Fibroblast of mammary gland (primary cell): ENCODE measurements around the gene AGK.

Experiments
- DNase-seq: peaks from one replicate; pipeline ENCODE4 v3.0.0-alpha.2; 2010; ENCODE audit warnings: low read depth
- H3K4me3 ChIP-seq: 2 replicates; pipeline ENCODE4 v1.5.1; 2011; ENCODE audit warnings: low read depth, mild to moderate bottlenecking, low read length, moderate library complexity; ENCODE audit not compliant: control insufficient read depth
- TF ChIP-seq, protein P1 (sequence below): conservative IDR thresholded peaks from 2 replicates; pipeline ENCODE4 v1.5.1; 2011; ENCODE audit warnings: low read depth, low read length, inconsistent platforms; ENCODE audit not compliant: control insufficient read depth, insufficient read depth

AGK gene

DNA sequence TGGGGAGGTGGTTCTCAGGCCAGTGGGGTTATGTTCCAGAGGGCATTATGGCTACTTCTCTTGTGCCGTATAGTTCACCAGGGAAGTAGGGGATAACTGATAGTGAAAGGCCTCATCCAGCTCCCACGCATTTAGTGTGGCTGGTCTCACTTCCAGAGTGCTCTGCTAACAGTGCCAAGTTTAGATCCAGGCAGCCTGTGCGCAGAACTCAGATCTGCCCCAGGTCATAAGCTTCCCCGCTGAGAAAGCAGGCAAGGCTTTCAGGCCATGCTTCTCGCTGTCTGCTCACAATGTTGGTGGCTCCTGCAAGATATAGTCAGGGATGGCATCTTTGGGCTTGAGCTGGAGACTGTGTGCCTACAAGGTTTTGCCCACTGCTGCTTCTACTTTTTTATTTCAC lies 11.3 kb downstream of the AGK start:
- no peak for DNase-seq
- TF ChIP-seq, protein P1, sequence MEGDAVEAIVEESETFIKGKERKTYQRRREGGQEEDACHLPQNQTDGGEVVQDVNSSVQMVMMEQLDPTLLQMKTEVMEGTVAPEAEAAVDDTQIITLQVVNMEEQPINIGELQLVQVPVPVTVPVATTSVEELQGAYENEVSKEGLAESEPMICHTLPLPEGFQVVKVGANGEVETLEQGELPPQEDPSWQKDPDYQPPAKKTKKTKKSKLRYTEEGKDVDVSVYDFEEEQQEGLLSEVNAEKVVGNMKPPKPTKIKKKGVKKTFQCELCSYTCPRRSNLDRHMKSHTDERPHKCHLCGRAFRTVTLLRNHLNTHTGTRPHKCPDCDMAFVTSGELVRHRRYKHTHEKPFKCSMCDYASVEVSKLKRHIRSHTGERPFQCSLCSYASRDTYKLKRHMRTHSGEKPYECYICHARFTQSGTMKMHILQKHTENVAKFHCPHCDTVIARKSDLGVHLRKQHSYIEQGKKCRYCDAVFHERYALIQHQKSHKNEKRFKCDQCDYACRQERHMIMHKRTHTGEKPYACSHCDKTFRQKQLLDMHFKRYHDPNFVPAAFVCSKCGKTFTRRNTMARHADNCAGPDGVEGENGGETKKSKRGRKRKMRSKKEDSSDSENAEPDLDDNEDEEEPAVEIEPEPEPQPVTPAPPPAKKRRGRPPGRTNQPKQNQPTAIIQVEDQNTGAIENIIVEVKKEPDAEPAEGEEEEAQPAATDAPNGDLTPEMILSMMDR: no peak
- H3K4me3 ChIP-seq: no peak overlapping the region

DNA sequence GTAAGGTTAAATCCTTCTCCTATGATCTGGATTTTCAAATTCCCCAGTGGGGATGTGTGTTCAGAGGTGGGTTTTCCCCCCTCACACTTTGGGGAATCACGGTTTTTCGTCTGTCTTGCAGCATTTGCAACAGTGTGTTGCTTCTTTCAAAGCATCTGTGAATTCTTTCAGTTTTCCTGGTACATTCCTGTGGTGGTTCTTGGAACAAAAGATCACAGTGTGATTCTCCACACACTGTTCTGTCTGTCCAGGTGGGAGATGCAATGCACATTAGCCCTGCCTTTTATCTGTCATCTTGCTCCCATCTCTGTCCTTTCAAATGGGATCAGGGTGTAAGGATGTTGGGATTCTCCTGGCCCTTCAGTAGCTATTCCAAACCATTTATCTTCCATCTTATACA lies 11.8 kb downstream of the AGK start:
- H3K4me3 ChIP-seq: no peak overlapping the region
- DNase-seq: no peak
- TF ChIP-seq, protein P1: no peak

DNA sequence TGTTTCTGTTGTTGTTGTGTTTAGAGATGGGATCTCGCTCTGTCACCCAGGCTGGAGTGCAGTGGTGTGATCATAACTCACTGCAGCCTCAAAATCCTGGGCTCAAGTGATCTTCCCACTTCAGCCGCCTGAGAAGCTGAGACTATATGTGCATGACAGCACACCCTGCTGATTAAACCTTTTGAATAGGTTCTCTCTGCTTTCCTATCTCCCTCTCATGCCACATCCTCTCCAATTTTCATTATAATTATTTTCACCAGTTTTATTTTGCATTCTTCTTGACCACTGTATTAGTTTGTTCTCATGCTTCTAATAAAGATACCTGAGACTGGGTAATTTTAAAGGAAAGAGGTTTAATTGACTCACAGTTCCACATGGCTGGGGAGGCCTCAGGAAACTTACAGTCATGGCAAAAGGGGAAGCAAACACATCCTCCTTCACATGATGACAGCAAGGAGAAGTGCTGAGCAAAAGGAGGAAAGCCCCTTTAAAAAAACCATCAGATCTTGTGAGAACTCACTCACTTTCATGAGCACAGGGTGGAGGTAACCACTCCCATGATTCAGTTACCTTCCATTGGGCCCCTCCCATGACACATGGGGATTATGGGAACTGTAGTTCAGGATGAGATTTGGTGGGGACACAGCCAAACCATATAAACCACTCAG lies 12.9 kb downstream of the AGK start:
- H3K4me3 ChIP-seq: no peak overlapping the region
- no peak for DNase-seq
- TF ChIP-seq, protein P1: no peak

DNA sequence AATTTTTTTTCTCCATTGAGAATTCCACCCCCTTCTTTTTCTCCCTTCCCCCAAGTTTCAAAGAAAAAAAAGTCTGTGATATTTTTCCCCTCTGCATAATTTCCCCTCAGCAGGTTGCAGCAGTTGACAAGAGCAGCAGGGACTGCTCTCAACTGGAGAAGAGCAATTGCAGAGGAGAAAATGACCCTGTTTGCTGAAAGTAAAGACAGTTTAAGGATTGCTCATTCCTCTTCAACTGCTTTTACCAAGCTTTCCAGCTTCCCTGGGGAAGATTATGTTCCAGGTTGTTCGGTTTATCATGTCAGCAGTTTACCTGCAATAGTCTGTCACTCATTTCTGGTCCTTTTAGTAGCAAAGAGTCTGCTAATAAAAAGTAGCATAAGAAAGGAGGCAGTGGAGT lies 16.2 kb downstream of the AGK start:
- TF ChIP-seq, protein P1: no peak
- no peak overlapping the region for H3K4me3 ChIP-seq
- DNase-seq: no peak

DNA sequence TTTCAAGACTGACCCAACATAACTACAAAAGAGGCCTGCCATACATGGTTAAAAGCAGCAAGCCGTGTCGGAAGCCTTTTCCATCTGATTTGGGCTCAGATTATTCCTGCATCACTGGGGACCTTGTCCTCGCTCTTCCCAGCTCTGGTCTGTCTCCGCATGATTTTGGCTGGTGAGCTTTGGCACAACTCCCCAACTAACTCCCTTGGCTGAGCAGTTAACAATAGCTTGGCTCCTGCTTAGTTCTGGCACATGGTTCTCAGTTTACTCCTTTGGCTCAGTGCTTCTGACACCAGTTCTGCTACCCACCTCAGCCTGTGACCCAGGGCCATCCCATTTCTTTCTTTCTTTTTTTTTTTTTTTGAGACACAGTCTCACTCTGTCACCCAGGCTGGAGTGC lies 17.0 kb downstream of the AGK start:
- TF ChIP-seq, protein P1: no peak
- no peak for DNase-seq
- no peak overlapping the region for H3K4me3 ChIP-seq

DNA sequence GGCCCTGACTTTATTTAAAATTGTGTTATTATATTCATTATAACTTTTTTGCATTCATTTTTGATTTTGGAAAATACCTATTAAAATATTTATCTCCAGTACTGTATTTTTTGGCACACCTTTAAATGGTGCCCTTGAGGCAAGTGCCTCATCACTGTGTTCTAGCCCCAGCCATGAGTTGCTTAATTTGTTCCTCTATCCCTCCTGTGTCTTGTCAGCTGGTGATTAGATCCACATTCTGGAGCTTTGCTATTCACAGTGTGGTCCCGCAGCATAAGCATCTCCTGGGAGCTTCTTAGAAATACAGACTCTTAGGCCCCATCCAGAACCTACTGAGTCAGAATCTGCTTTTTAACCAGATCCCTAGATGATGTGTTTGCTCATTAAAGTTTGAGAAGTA lies 19.8 kb downstream of the AGK start:
- DNase-seq: peak; percentile 8
- no peak overlapping the region for H3K4me3 ChIP-seq
- TF ChIP-seq, protein P1: no peak

DNA sequence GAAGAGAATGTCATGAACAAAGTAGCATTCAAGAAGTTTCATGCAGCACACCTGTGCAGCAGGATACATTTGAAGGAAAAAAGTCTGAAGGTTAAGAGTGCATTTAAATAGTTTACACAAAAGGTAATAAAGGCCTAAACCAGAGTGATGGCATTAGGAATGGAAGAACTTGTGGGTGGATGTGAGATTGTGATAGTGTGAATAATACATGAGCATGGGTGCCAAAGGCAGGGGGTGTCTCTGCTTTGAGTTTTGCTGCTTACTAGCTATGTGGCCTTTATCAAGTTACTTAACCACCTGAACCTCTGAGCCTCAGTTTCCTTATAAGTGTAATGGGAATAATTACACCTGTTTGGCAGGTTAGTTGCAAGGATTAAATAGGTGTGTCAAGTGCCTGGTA lies 21.0 kb downstream of the AGK start:
- no peak overlapping the region for H3K4me3 ChIP-seq
- TF ChIP-seq, protein P1: no peak
- DNase-seq: no peak
